ENCODE results near the gene GPATCH8. TPM values are rescaled to one million over a fixed set of nuclear protein-coding genes. Genes with fewer than 3 reads are reported as not detected.

The GPATCH8 gene
- polyA plus RNA-seq, 1 of the 3 experiments (the other 2 are of a cell fraction): 12.7 TPM

DNA sequence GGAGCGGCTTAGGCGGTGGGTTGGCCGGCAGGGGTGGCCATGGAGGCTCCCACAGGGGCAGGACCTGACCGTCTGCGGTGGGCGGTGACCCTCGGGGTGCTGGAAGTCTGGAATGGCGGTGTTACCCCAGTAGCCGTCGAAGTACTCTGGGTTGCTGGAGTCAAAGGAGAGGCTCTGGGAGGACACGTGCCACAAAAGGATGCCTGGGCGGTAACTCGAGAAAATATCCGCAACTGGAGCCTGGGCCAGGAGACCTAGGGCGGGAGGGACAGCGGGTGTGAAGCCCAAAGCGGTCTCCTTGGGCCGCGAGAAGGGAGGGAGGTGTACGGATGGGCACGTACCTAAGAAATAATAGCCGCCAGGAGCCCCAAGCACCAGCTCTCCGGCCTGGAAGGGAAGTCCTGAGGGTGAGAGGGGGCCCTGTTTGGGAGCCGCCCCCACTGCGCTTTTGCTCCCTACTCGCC, 118.4 kb downstream of the GPATCH8 start:
- WGBS (ENCODE audit: low lambda C conversion rate): 48% methylated on average over 26 of the region's 26 CpGs
- Histone ChIP-seq H3K27me3 (ENCODE audit: insufficient read depth) (no peaks in the 10 kb centered on the region), H3K4me1 (ENCODE audit: control insufficient read depth in 1 of 2, insufficient read depth in 2 of 2, low read depth in 1 of 2, low read length in 1 of 2) (peaks cover 0 to 13% of the 10 kb centered on the region in 2 experiments; a peak in 1 of 4 replicates), H2AFZ (ENCODE audit: low read depth) (peak overlapping the region; percentile 90; the same call in 1 of the 2 replicates), H3K4me3 (ENCODE audit: low read depth in 2 of 2, low read length in 1 of 2) (peak overlapping the region; percentile 58 to 71), H3K79me2 (ENCODE audit: insufficient read depth) (no peaks in the 10 kb centered on the region), H3K4me2 (peak overlapping the region; percentile 91), H3K9me3 (no peaks in the 10 kb centered on the region), H3K27ac (ENCODE audit: low read depth in 2 of 2, low read length in 1 of 2) (no peak overlapping the region), H3F3A (replicated peaks; ENCODE audit: insufficient read depth) (no peaks in the 10 kb centered on the region), H3K9ac (peak overlapping the region; percentile 44; the same call in 1 of the 2 replicates), H4K20me1 (ENCODE audit: insufficient read depth) (no peaks in the 10 kb centered on the region), H3K36me3 (replicated peaks in 1 of 2; ENCODE audit: control insufficient read depth in 1 of 2, insufficient read depth in 2 of 2, low read length in 1 of 2) (no peaks in the 10 kb centered on the region), H3K9me2 (no peaks in the 10 kb centered on the region)
- TF ChIP-seq, protein P1, sequence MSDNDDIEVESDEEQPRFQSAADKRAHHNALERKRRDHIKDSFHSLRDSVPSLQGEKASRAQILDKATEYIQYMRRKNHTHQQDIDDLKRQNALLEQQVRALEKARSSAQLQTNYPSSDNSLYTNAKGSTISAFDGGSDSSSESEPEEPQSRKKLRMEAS (IDR thresholded peaks at IDR 0.05; ENCODE audit: low read depth): 0 out of 2 replicates have a peak, but pooled peaks have one; percentile 31
- TF ChIP-seq RXRA (IDR thresholded peaks at IDR 0.05; ENCODE audit: borderline replicate concordance, low read depth): no peak
- CTCF ChIA-PET: interaction anchor here (0.7 to 2.0 kb wide), 7 partner anchors 9 to 34 kb away, joined by 3 to 6 read pairs (median 4); partner anchors contain the start of gene FAM171A2
- DNase-seq: no peak
- POLR2A ChIA-PET: interaction anchor here (1.8 kb wide), 1 partner anchor 13 kb away, joined by 4 read pairs; no protein-coding TSS in a partner anchor

DNA sequence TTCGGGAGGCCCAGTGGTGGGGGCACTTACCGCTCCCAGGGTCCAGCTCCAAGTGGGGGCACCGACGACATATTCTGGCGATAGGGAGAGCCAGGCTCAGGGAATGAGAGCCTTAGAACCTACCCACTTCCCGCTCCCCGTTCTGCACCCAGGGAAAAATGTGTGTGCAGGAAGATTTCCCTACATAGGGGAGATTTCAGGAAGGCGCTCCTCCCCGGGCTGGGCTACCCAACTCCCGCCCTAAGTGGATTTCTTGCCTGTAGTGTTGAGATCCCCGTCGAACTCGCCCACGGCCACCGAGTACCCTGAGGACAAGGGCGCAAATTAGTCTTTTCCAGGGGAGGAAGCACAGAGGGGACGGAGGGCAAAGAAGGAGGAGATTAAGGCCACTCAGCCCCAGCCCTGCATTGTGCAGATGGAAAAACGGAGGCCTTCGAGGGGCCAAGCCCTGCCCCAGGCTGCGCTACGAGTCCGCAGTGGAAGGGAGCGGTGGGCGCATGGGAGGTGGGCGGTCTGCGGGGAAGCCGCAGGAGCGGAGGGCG, 118.9 kb downstream of the GPATCH8 start:
- 94% methylated on average over 27 of the region's 29 CpGs for WGBS (ENCODE audit: low lambda C conversion rate)
- no peaks in the 10 kb centered on the region for H3K79me2 ChIP-seq (ENCODE audit: insufficient read depth)
- H3K9me3 ChIP-seq: no peaks in the 10 kb centered on the region
- ChIA-PET CTCF (interaction anchor here (0.7 to 1.2 kb wide), 2 partner anchors 9 to 34 kb away, joined by 3 to 4 read pairs; no protein-coding TSS in a partner anchor), POLR2A (no interaction called here)
- peaks cover 0 to 13% of the 10 kb centered on the region in 2 experiments; a peak in 1 of 4 replicates for H3K4me1 ChIP-seq (ENCODE audit: control insufficient read depth in 1 of 2, insufficient read depth in 2 of 2, low read depth in 1 of 2, low read length in 1 of 2)
- H3F3A ChIP-seq (replicated peaks; ENCODE audit: insufficient read depth): no peaks in the 10 kb centered on the region
- H3K27me3 ChIP-seq (ENCODE audit: insufficient read depth): no peaks in the 10 kb centered on the region
- no peak overlapping the region for H3K4me3 ChIP-seq (ENCODE audit: low read depth in 2 of 2, low read length in 1 of 2)
- no peak overlapping the region for H3K9ac ChIP-seq
- H3K9me2 ChIP-seq: no peaks in the 10 kb centered on the region
- H3K27ac ChIP-seq (ENCODE audit: low read depth in 2 of 2, low read length in 1 of 2): no peak overlapping the region
- no peak overlapping the region for H3K4me2 ChIP-seq
- peak; percentile 25 for DNase-seq
- no peak overlapping the region for H2AFZ ChIP-seq (ENCODE audit: low read depth)
- no peaks in the 10 kb centered on the region for H3K36me3 ChIP-seq (replicated peaks in 1 of 2; ENCODE audit: control insufficient read depth in 1 of 2, insufficient read depth in 2 of 2, low read length in 1 of 2)
- TF ChIP-seq RAD21 (IDR thresholded peaks at IDR 0.05; ENCODE audit: low read length): no peak
- TF ChIP-seq, protein P2, sequence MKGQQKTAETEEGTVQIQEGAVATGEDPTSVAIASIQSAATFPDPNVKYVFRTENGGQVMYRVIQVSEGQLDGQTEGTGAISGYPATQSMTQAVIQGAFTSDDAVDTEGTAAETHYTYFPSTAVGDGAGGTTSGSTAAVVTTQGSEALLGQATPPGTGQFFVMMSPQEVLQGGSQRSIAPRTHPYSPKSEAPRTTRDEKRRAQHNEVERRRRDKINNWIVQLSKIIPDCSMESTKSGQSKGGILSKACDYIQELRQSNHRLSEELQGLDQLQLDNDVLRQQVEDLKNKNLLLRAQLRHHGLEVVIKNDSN (IDR thresholded peaks at IDR 0.05; ENCODE audit: borderline replicate concordance, low read depth): no peak
- TF ChIP-seq POLR2AphosphoS5 (IDR thresholded peaks at IDR 0.05; ENCODE audit: low read depth, low read length): no peak
- TF ChIP-seq, protein P1 (IDR thresholded peaks at IDR 0.05; ENCODE audit: low read depth): no peak
- TF ChIP-seq, protein P3, sequence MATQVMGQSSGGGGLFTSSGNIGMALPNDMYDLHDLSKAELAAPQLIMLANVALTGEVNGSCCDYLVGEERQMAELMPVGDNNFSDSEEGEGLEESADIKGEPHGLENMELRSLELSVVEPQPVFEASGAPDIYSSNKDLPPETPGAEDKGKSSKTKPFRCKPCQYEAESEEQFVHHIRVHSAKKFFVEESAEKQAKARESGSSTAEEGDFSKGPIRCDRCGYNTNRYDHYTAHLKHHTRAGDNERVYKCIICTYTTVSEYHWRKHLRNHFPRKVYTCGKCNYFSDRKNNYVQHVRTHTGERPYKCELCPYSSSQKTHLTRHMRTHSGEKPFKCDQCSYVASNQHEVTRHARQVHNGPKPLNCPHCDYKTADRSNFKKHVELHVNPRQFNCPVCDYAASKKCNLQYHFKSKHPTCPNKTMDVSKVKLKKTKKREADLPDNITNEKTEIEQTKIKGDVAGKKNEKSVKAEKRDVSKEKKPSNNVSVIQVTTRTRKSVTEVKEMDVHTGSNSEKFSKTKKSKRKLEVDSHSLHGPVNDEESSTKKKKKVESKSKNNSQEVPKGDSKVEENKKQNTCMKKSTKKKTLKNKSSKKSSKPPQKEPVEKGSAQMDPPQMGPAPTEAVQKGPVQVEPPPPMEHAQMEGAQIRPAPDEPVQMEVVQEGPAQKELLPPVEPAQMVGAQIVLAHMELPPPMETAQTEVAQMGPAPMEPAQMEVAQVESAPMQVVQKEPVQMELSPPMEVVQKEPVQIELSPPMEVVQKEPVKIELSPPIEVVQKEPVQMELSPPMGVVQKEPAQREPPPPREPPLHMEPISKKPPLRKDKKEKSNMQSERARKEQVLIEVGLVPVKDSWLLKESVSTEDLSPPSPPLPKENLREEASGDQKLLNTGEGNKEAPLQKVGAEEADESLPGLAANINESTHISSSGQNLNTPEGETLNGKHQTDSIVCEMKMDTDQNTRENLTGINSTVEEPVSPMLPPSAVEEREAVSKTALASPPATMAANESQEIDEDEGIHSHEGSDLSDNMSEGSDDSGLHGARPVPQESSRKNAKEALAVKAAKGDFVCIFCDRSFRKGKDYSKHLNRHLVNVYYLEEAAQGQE (IDR thresholded peaks at IDR 0.05; ENCODE audit: low read depth, low read length): no peak
- no peak for TF ChIP-seq TEAD4 (IDR thresholded peaks at IDR 0.05; ENCODE audit: borderline replicate concordance, insufficient read depth)
- TF ChIP-seq JUND (IDR thresholded peaks at IDR 0.05): no peak
- no peak for TF ChIP-seq NFIC (IDR thresholded peaks at IDR 0.05; ENCODE audit: borderline replicate concordance)
- TF ChIP-seq TAF1 (IDR thresholded peaks at IDR 0.05; ENCODE audit: borderline replicate concordance, low read depth, low read length): no peak
- TF ChIP-seq MXI1 (IDR thresholded peaks at IDR 0.05; ENCODE audit: low read depth, low read length): no peak
- TF ChIP-seq, protein P4, sequence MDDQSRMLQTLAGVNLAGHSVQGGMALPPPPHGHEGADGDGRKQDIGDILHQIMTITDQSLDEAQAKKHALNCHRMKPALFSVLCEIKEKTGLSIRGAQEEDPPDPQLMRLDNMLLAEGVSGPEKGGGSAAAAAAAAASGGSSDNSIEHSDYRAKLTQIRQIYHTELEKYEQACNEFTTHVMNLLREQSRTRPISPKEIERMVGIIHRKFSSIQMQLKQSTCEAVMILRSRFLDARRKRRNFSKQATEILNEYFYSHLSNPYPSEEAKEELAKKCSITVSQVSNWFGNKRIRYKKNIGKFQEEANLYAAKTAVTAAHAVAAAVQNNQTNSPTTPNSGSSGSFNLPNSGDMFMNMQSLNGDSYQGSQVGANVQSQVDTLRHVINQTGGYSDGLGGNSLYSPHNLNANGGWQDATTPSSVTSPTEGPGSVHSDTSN (IDR thresholded peaks at IDR 0.05): no peak
- no peak for TF ChIP-seq GABPA (IDR thresholded peaks at IDR 0.05; ENCODE audit: low read depth)
- no peak for TF ChIP-seq SIN3A (IDR thresholded peaks at IDR 0.05; ENCODE audit: borderline replicate concordance, low read depth, low read length)
- TF ChIP-seq SMC3 (IDR thresholded peaks at IDR 0.05; ENCODE audit: low read depth, low read length): no peak
- no peak for TF ChIP-seq GATA2 (CRISPR knock-in tag; IDR thresholded peaks at IDR 0.05)
- no peak for TF ChIP-seq FOSL2 (IDR thresholded peaks at IDR 0.05; ENCODE audit: borderline replicate concordance, low read depth)
- no peak for TF ChIP-seq YY1 (IDR thresholded peaks at IDR 0.05; ENCODE audit: low read depth)
- H4K20me1 ChIP-seq (ENCODE audit: insufficient read depth): no peaks in the 10 kb centered on the region
